GM21447 (cell line): ENCODE data around the gene GRID1.

ENCODE experiments used
- ATAC-seq: cut with Tn5 transposase; IDR thresholded peaks from one replicate; pipeline ENCODE4 v1.9.1; 2021; ENCODE audit not compliant: unreplicated experiment

Gene GRID1

DNA sequence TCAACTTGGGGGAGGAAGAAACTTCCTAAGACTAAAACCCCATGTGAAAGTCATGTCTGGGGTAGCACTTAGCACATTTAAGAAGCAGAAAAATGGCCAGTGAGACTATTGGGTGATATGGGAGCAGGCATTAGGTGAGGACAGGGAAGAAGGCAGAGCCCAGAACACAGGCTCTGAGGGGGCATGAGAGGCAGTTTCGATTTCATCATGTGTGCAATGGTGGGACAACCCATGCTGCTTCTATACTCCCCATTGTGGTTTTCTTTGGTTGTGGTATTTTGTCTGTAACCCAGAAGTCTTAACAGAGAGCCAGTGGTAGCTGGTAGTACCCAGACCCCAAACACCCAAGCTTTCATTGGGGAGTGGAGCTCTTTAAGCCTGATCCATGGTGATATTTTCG, 752.0 kb downstream of the GRID1 start:
- ATAC-seq, result no peak

DNA sequence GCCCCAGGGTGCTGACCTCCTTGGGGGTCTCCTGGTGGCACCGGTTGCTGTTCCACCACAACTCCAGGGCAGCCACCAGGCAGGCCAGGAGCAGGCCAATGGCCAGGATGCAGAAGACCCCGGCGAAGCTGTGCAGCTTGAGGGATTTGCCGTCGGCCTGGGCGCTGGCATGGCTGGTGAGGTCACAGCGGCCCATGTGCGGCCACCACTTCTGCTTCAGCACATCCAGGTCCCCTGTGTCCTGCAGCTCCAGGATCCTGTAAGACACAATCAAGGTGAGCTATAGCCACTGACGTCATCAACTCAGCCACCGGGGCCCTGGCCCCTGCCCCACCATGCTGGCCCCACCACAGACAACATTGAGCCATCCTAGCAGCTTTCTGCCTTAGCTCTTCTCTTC, 753.2 kb downstream of the GRID1 start:
- no peak for ATAC-seq

DNA sequence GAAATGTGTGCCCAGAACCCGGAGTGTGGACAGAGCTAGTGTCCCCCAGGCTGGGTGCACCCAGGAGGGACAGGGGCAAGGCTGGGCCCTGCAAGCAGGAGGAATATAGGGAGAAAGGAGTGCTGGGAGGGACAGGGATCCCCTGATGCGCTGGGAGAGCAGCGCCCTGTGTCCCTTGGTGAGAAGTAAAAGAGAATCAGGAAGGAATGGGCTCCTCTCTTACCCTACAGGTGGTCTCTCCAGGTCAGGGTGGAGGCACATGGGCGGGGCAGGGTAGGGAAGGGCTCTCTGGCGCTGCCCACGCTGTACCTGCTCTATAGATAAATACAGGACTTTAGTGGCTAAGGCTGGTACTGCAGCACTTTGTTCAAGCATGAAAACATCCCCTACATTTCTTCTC, 753.8 kb downstream of the GRID1 start:
- ATAC-seq, result peak; percentile 56

DNA sequence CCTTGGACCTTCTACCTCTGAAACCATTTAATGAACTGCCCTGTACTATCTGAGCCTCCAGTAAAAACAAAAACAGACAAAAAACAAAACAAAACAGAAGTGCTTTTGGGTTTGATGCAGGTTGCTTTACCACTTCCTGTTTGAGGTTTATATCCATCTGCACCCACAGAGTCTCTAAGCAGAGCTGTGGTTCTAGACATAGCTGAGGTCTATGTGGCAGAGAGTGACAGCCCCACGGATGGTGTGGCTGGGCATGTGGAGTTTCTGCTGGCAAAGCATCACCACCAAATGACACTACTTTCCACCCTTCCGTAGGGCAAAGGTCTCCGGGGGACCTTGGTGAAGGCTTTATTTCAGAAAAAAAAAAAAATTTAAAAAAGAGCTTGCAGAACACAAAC, 754.2 kb downstream of the GRID1 start:
- ATAC-seq, result peak; percentile 92

DNA sequence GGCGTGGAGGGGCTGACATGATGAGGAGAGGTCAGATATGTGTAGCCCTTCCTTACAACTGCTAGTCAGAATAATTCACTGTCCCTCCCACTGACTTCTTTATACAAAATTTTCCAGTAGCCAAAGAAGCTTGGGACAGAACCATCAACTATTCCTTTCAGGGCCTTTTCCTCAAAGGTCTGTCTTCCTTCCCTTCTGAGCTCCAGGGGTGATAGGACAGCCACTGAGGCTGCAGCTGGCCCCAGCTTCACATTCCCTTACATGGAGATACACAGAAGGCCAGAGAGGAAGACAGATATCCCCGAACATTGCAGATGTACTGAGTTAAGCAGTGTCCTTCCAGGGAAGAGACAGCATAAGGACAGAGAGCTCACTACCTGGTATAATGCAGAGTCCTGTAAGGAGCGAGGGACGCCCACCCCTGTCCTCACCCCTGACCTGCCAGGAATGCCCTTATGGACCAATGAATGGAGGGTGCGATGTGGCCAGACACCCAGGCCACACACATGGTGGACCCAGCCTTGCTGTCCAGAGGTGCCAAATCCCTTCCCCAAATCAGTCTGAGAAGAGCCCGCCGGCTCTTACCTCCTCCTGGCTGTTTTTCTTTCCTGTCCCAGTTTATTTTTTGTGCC, 754.7 kb downstream of the GRID1 start:
- ATAC-seq, result no peak

DNA sequence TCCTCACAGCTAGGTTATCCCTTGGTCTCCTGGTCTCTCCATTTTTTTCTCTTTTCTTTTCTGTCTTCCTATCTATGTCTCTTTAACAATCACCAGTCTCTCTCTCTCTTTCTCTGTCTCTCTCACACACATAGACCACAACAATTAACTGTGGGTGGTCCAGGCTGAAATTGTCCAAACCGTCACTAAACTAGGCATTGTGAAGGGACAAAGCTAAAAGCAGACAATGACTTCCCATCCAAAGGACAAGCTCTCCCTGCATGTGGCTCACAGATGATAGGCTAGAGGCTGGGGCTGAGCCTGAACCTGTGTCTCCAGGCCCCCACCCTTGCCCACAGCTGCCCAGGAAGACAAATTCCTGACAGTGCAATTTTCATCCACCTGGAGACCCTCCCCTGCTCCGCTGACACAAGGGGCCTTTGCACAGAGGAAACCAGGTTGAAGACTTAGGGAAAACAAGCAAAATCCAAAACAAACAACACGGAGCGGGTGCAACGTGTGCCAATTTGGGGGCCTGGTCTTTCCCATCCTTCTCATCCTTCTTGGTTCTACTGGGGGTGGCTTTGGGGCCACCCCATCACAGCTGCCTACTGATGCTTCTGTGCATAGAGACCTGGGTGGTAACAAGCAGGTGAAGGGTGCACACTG, 755.4 kb downstream of the GRID1 start:
- no peak for ATAC-seq

DNA sequence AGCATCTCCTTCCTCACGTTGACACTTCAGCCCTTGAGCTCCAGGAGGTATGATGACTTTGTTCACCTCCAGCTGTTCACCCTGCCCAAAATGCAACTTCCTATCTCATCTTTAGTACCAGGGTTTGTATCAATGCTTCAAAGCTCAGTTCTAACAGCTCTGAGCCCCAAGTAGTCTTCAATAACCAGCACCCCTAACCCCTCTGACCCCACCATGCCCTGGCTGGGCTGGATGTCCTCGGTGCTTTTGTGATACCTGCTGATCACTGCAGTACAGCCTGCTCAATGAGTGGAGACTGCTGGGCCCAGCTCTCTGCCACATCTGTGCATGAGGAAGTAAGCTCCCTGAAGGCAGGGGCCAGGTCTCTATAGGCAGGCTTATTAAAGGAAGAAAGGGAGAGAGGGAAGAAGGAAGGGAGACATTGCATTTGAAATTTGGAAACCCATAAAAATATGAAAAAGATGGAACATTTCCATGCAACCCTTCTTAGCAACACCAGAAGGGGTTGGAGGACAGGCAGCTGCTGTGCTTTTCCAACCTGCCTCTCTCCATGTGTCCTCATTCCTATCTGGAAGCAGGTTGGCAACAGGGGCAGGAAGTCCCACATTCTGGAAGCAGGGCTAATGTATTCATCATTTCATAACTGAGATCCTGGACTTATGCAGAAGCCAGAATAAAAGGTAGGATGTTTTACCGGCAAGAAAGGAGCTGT, 756.1 kb downstream of the GRID1 start:
- no peak for ATAC-seq

DNA sequence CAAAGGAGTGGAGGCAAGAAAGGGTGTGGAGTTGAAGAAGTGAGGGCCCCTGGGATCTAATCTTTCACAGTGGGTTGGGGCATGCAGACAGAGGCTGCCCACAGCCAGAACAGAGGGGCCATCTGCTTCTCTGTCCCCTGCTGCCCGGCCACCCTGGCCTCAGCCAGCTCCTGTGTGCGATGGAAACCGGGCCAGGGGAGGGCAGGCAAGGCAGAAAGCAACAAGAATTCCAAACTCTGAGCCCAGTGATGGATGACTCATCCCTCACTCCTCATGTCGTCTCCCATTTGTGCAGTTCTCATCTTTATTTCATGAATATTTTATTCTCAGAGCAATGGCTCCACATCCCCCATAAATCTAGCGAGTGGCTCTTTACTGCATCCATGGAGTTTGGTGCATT, 757.1 kb downstream of the GRID1 start:
- no peak for ATAC-seq

DNA sequence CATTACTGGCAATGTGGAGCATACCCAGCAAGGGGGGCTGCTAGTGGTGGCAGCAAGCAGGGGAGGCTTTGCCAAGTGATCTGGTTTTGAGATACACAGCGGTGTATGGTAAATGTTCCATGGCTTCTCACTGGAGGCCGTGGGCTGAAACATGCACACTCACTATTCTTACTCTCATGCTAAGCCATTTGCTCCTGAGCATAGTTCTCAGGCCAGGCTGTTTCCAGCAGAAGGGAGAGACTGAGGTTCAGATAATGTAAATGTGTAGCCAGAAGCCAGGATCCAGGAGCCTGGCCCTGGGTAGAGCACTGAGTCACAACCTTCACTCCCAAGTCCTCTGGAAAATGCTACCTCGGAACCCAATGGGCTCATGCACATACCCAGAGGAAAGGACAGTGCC, 757.9 kb downstream of the GRID1 start:
- no peak for ATAC-seq

DNA sequence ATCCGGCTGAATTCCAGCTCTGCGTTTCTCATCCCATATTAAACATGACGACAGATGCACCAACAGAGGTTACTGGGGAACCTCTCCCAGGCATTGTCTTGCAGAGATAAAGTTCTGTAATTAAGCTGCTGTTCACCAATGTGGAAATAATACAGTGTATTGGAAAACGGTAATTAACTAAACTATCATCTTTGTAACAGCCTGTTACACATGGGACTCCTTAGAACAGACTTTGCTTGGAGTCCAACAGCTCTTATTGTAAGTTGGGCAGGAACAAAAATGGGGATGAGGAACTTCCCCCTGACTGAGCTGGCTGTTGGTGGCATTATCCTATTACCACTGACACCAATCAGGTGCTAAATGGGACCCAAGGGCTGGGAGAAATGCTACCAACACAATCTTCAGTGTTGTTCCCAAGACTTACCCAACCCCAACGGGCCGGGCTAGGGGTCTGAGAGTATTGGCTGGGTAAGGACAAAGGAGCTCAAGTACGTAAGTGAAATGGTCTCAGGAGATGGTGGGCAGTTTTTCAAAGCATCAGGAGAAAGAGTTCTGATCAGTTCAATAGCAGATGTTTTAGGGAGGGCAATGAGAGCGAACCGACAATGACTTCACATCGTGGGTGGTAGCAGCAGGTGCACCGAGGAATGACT, 759.4 kb downstream of the GRID1 start:
- no peak for ATAC-seq

DNA sequence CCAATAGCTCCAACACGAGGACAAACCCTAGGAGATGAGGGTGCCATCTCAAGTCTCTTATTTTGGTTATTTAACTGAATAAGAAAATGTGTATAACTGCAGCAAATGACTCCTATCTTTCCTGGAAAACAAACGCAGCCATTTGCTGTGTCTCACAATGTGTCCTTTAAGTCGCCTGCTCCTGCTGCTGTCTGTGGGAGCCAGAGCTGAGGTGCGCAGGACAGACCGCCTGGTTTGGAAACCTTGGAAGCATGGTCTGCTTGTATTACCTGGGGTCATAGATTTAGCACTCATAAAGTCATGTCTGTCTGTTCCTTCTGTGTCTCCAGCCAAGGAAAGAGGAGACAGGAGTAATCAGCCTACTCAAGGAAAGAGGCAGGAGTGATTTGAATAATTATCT, 760.2 kb downstream of the GRID1 start:
- no peak for ATAC-seq

DNA sequence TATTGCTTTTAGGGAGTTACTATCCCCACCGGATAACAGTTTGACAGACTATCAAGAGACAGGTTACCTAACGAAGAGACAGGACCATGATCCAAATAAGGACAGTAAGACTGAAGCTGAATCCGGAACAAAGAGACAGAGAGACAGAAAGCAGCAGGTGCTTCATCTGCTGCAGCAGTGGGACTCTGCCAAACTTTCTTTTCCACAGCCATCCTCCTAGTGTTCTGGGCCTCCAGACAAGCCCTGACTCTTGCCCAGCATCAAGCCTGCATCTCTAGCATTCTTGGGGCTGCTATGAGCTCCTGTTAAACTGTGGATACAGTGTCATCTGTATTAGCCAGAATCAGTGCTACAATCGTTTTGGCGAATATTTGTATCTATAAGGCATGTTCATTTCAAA, 761.7 kb downstream of the GRID1 start:
- ATAC-seq, result no peak

DNA sequence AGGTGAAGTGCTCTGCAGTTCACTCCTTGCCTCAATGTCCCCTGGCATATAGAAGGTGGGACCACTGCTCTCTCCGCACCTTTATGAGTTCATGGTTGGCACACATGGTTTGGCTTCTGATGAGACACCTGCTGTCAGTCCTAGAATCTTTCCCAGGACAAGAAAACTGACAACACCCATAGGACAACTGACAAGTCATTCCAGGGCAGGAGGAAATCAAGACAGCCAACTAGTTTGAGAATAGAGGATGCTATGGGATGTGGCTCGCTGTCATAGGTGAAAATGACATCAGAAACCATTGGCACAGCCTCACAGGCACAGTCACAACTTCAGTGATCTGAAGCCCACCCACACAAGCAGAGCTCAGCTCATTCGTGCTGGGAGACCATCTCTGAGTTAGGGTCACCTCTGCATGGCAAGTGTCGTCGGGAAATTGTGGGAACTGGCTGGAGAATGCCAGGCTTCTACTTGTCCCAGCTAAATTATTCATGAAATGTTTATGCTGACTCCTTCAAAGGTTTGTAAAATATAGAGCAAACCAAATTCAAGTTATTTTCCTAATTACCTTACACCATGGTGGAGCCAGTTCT, 762.4 kb downstream of the GRID1 start:
- ATAC-seq, result no peak

DNA sequence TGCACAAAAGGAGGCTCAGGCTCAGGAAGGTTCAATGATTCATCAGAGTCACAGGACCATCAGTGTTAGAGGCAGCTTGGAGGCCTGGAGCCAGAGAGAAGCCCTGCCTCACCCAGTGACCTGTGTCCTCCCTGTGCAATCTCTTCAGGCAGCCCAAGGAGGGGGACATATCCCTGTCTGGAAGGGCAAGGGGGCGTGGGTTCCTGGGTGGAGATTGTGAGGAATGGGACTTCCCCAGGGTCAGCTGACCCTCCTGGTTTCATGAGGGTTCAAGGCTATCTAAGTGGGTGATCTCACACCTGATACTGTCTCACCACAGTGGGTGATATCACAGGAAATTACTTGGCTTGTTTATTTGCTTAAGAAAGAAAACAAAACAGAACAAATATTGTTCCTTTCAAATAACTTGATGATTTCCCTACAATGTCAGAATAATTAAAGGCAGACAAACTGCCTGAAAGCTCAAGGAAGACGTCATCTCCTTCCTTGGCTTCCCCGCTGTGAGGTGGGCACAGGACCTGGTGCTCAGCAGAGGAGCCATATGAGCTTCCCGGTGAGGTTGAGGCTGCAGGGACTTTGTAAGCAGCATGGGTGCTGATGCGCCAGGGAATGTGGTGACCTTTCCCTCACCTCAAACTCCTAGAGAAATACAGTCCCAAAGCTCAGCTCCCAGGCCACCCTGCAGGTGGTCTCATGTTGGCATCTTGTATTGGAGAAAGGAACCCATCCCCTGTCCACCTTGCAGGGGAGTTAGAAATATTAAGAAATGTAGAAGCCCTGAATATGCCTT, 763.2 kb downstream of the GRID1 start:
- no peak for ATAC-seq

DNA sequence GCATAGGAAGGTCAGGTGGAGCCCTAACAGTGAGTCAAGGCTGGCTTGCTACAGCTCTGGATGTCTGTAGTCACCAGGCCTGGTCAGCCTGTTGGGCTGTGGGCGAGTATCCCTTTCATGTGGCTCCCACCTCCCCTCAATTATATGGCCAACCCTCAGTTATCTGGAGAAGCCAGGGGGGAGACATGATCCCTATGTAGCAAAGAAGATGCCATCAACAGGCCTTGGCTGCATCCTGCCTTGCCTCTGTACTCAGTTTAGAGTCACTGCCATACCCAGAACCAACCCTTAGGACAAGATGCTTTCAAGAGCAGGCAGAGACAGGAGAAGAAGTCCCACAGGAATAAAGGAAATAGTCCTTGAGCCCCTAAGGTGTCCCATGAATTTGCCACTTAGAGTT, 763.9 kb downstream of the GRID1 start:
- no peak for ATAC-seq

DNA sequence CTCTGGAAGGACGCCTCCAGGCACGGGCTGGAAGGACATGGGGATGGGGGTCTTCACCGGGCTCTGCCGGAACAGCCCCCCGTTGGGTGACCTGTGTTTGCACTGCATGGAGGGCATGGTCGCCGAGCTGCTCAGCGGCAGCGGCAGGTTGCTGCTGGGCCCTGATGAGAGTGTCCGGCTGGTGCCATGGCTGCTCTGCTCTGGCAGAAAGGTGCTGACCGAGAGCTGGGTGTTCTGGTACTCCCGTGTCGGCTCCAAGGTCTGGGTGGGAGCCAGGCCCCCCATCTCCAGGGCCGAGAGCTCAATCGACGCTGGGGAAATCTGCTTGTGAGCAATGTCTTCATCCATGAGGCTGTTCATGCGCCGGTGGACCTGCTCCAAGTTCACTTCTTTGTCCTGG, 764.3 kb downstream of the GRID1 start:
- no peak for ATAC-seq

DNA sequence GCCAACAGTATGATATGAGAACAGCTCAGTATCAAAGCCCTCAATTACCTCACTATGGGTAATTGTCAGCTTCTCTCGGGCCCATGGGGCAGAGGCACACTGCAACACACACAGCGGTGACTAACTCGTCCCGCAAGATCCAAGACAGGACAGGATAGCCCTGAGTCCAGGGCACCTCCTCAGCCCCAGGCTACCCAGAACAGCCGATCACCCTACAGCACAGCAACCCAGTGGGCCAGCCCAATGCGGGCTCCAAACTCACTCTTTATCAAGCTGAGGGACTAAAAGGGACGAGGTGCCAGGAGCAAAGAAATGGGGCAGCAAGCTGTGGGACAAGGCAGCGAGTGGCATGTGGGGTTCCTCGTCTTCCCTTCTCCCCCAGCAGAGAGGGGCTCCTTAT, 765.1 kb downstream of the GRID1 start:
- no peak for ATAC-seq

DNA sequence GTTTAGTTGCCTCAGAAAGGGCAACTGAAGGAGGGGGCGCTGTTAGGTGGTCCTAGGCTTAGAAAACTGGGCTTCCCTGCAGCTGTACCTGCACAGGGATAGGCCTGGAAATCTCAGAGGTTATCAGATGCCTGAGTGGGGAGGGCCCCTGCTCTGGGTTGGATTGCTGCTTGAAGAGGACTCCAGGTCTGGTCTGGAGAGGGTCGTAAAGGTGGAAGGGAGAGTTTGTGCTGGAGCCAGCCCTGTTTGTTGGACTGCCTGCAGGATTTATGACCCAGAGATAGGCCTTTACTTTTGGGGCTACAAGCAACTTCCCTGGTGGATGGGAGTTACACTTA, 765.9 kb downstream of the GRID1 start:
- no peak for ATAC-seq

DNA sequence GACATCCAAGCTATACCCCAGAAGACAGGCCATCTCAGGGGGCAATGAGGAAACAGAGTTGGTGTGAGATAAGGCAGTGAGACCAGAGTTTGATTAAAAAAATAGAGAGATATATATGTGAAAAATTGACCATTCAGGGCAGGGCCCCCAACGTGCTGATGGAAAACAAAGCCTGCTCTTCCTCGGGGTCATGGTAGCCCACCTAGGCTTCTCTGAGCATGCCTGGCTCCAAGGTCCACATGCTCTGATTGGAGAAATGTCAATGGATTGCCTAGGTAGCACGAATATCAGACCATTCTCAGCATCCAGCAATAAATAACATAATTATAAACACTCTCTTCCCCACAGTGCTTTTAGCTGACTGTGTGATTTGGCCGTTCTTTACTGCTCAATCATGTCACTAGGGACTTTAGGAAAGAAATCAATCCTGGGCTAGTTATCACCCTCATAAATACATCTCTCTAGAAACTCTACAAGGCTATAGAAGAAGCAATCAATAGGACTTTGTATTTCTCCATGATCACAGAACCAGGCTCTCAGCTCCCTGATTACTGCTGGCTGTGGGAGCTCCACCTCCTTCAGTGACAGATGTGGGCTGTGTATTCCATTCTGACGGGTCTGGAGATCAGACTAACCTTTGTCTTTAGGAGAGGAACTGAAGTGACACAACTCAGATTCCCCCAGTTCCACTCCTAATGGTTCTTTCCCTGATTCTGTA, 766.4 kb downstream of the GRID1 start:
- ATAC-seq, result no peak

DNA sequence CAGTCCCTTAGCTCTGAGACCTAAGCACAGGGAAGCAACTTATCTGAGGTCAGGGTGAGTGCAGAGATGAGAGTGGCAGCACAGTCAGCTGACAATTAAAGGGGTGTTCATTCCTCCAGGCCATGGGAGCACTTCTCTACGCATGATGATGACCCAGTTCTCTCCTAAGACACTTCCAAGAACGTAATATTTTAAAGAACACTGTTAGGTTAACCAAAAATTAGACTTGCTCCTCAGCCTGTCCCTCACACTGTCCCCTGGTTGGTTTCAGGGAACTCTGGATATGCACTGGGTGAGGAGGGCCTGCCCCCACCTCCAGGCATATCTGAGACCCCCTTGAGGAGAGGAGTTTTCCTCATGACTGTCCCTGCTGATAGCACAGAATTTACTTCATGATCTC, 767.5 kb downstream of the GRID1 start:
- ATAC-seq, result no peak
